ENCODE measurements around the gene SDK1. TPM values are rescaled to one million over a fixed set of nuclear protein-coding genes. Genes with fewer than 3 reads are reported as not detected.
A peak's percentile ranks its signal among the peaks of the same experiment; 100 is the strongest.

The SDK1 gene
- total and polyA plus RNA-seq, 2 of the 8 experiments (the other 6 are each of a cell fraction or from before 2014, with no cell fraction given) = 3.3 to 7.2 TPM

DNA sequence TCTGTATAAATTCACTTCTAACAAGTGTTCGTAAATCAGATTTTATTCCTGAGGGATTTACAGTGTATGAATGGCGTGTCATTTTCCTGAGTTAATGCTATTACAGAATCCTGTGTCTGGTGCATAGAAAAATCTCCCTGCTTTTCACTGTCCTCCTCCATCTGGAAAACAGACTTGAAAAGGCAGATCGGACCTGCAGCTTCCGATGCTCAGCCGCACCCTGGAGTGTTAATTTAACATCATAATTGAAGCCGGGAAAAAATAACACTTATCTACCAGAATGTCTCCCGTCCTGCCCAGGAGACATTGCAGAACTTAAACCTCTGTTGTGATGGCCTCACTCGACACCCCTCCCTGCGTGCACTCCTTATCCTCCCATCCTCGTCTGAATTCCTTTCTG is 939.0 kb downstream of the SDK1 start:
- Histone ChIP-seq H4K91ac (replicated peaks; ENCODE audit: insufficient read length, low read length) (no peak overlapping the region), H3K27me3 (replicated peaks in 1 of 4; ENCODE audit: control insufficient read depth in 3 of 4, extremely low read depth in 1 of 4, insufficient read depth in 3 of 4, low read length in 3 of 4) (no peaks in the 10 kb centered on the region), H2BK120ac (replicated peaks; ENCODE audit: low read depth, low read length) (no peak overlapping the region), H3K56ac (replicated peaks; ENCODE audit: insufficient read length, low read depth, low read length) (no peak overlapping the region), H2BK12ac (ENCODE audit: low read depth, low read length) (no peak overlapping the region), H3K36me3 (ENCODE audit: control insufficient read depth in 2 of 4, insufficient read depth in 4 of 4, low read length in 3 of 4) (no peaks in the 10 kb centered on the region), H4K8ac (ENCODE audit: extremely low read depth, insufficient read depth, low read length) (no peak overlapping the region), H2BK20ac (ENCODE audit: low read length) (0 out of 2 replicates have a peak overlapping the region, but pooled peaks have one; percentile 48), H3K79me2 (ENCODE audit: control insufficient read depth in 1 of 2, insufficient read depth in 2 of 2, low read length in 2 of 2) (no peaks in the 10 kb centered on the region), H3K27ac (ENCODE audit: low read depth, low read length) (no peak overlapping the region), H3K18ac (ENCODE audit: extremely low read depth, low read length) (no peak overlapping the region), H2BK5ac (ENCODE audit: low read depth, low read length) (no peak overlapping the region), H3K79me1 (ENCODE audit: low read depth, low read length) (no peaks in the 10 kb centered on the region), H4K5ac (ENCODE audit: insufficient read length, low read depth, low read length) (no peak overlapping the region), H2AK5ac (ENCODE audit: low read depth, low read length) (no peak overlapping the region), H4K20me1 (replicated peaks in 1 of 2; ENCODE audit: control insufficient read depth in 1 of 2, insufficient read depth in 2 of 2, low read length in 2 of 2) (no peaks in the 10 kb centered on the region), H3K4me3 (ENCODE audit: extremely low read depth in 1 of 4, insufficient read depth in 2 of 4, low read depth in 3 of 4, low read length in 4 of 4) (0 out of 8 replicates have a peak overlapping the region, but pooled peaks of 1 of the 4 experiments have one; percentile 7), H3K4ac (replicated peaks; ENCODE audit: insufficient read length, low read depth, low read length) (no peak overlapping the region), H3K23me2 (ENCODE audit: low read depth, low read length) (peaks cover 3% of the 10 kb centered on the region; the same call in 1 of the 2 replicates), H3K4me1 (replicated peaks in 1 of 4; ENCODE audit: control insufficient read depth in 3 of 4, insufficient read depth in 4 of 4, low read length in 3 of 4) (peaks cover 4 to 15% (median 11%) of the 10 kb centered on the region in 4 experiments), H3K9ac (replicated peaks in 1 of 4; ENCODE audit: extremely low read depth in 1 of 4, low read depth in 3 of 4, low read length in 3 of 4) (no peak overlapping the region), H2AFZ (ENCODE audit: low read length) (no peak overlapping the region), H3K4me2 (ENCODE audit: insufficient read depth in 1 of 2, low read depth in 2 of 2, low read length in 2 of 2) (peak overlapping the region; percentile 25 to 48; a peak in 3 of 4 replicates), H3K23ac (ENCODE audit: insufficient read length) (no peak overlapping the region), H3K9me3 (ENCODE audit: insufficient read depth in 2 of 2, low read depth in 1 of 2, low read length in 1 of 2) (no peaks in the 10 kb centered on the region; a peak in 1 of 4 replicates), H2BK15ac (ENCODE audit: low read length) (peak overlapping the region; percentile 61; the same call in 1 of the 2 replicates), H3K14ac (ENCODE audit: insufficient read length) (no peak overlapping the region)
- POLR2A ChIA-PET (ENCODE audit: partially characterized antibody) = no interaction called here
- WGBS, 2 experiments (ENCODE audit: extremely low coverage in 1 of 2, insufficient coverage in 1 of 2, insufficient read length in 1 of 2, insufficient replicate concordance in 2 of 2, low coverage in 1 of 2, low lambda C conversion rate in 2 of 2, missing lambda C conversion rate in 1 of 2) = 39% methylated on average over 10 of the region's 10 CpGs; no CpG with 5 or more reads in 1 of the 2 experiments
- TF ChIP-seq EGR1 (IDR thresholded peaks at IDR 0.05; ENCODE audit: borderline replicate concordance, low read depth, low read length) (no peak), RFX5 (IDR thresholded peaks at IDR 0.05; ENCODE audit: borderline replicate concordance, low read depth, low read length) (no peak), RAD21 (IDR thresholded peaks at IDR 0.05 in 1 of 2, conservative IDR thresholded peaks at IDR 0.05 in 1 of 2; ENCODE audit: low read depth in 2 of 2, low read length in 2 of 2) (no peak)
- CTCF ChIA-PET (ENCODE audit: partially characterized antibody) = interaction anchor here (2.8 to 3.7 kb wide), 2 partner anchors 13 to 15 kb away, joined by 14 to 26 read pairs; no protein-coding TSS in a partner anchor
- DNase-seq (ENCODE audit: low read depth in 1 of 2, low spot score in 2 of 2) (no peak), FAIRE-seq (peak; percentile 55)
